AG04449 (cell line): ENCODE results near the gene ANKRD11.
"Not testable (repeated sequence)": the region's sequence is repeated elsewhere in the genome, so short reads cannot be mapped to it uniquely, and the experiment has no call there.

ENCODE experiments used
- CTCF ChIA-PET: fragments of 350-600 bp; formaldehyde crosslinking; extraction: SDS; loops from one replicate; lab custom pipeline; 2021; ENCODE audit warnings: antibody characterized with exemption; lab: Yijun Ruan, JAX
- POLR2A ChIA-PET: fragments of 400-600, 350-600 bp; formaldehyde crosslinking; extraction: SDS; loops from one replicate; lab custom pipeline; 2020; ENCODE audit warnings: antibody characterized with exemption, inconsistent platforms; lab: Yijun Ruan, JAX
- DNase-seq: peaks from one replicate; pipeline ENCODE4 v3.0.0-alpha.2; 2010; ENCODE audit warnings: low read depth, low spot score
- H3K4me3 ChIP-seq: 2 replicates; pipeline ENCODE4 v1.5.1; 2011; ENCODE audit warnings: low read depth, mild to moderate bottlenecking, control low read depth, low read length
- TF ChIP-seq, protein P1 (sequence below): IDR thresholded peaks from one replicate; pipeline ENCODE4 v1.5.1; 2011; ENCODE audit warnings: mild to moderate bottlenecking, moderate library complexity, low read length, control low read depth, inconsistent platforms; ENCODE audit not compliant: insufficient read depth; ENCODE audit errors: missing control alignments

Gene ANKRD11

DNA sequence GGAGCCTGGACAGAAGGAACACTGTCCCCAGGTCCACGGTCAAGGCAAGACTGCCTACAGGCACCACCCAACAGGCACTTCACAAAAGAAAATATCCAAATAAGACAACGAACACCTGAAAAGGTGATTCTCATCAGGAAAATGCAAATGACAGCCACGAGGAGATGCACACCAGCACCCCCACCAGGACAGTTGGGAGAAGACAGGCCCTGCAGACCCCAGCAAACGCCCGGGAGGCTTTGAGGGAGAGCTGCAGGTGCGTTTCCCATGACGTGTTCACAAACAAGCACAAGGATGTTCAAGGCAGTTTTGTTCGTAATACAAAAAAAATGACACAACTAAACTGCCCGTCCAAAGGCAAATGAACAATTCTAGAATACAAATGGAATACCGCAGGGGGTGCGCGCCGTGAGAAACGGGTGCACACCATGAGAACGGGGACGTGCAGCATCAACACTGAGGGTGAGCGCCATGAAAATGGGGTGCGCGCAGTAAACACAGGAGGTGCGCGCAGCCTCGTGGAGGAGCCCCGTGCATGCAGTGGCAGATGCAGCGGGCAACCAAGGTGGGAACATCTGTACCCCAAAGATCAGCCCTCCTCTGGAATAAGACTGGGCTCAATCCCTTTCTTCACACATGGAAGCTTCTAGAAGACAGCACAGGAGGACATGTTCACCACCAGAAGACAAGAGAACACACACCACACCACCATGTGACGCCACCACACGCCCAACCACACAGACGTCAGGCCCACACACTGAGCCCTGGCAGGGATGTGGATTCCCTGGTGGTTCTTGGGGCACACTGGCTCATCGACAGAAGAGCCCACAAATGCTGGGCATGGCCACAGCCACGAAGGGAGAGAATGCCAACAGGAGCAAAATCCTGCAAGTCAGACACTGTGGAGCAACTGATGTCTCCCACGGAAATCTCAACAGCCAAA is 181.7 kb downstream of the ANKRD11 start:
- TF ChIP-seq, protein P1, sequence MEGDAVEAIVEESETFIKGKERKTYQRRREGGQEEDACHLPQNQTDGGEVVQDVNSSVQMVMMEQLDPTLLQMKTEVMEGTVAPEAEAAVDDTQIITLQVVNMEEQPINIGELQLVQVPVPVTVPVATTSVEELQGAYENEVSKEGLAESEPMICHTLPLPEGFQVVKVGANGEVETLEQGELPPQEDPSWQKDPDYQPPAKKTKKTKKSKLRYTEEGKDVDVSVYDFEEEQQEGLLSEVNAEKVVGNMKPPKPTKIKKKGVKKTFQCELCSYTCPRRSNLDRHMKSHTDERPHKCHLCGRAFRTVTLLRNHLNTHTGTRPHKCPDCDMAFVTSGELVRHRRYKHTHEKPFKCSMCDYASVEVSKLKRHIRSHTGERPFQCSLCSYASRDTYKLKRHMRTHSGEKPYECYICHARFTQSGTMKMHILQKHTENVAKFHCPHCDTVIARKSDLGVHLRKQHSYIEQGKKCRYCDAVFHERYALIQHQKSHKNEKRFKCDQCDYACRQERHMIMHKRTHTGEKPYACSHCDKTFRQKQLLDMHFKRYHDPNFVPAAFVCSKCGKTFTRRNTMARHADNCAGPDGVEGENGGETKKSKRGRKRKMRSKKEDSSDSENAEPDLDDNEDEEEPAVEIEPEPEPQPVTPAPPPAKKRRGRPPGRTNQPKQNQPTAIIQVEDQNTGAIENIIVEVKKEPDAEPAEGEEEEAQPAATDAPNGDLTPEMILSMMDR = peak; percentile 36
- DNase-seq = no peak
- POLR2A ChIA-PET = no interaction called here
- H3K4me3 ChIP-seq = no peak overlapping the region
- CTCF ChIA-PET = interaction anchor here (1.0 to 4.4 kb wide), 3 partner anchors 11 to 20 kb away, joined by 3 to 21 read pairs (median 4); no protein-coding TSS in a partner anchor

DNA sequence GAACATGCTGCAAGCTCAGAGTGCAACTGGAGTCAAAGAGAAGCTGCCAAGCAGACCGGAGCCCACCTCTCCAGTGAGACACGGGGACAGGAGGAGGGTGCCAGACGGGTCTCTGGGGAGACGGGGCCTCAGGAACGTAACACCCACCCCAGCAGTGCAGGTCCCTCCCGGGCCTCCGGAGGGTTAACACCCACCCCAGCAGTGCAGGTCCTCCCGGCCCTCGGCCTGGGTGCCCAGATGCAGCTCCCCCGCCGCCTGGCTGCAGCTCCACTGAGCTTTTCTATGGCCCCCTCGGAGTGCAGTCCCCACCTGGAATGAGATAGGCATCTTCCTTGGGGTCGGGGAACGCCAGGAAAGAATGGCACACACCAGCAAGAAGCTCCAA is 182.9 kb downstream of the ANKRD11 start:
- no peak overlapping the region for H3K4me3 ChIP-seq
- DNase-seq = no peak
- POLR2A ChIA-PET = no interaction called here
- TF ChIP-seq, protein P1 = no peak
- CTCF ChIA-PET = interaction anchor here (0.8 kb wide), 1 partner anchor 28 kb away, joined by 3 read pairs; no protein-coding TSS in a partner anchor

DNA sequence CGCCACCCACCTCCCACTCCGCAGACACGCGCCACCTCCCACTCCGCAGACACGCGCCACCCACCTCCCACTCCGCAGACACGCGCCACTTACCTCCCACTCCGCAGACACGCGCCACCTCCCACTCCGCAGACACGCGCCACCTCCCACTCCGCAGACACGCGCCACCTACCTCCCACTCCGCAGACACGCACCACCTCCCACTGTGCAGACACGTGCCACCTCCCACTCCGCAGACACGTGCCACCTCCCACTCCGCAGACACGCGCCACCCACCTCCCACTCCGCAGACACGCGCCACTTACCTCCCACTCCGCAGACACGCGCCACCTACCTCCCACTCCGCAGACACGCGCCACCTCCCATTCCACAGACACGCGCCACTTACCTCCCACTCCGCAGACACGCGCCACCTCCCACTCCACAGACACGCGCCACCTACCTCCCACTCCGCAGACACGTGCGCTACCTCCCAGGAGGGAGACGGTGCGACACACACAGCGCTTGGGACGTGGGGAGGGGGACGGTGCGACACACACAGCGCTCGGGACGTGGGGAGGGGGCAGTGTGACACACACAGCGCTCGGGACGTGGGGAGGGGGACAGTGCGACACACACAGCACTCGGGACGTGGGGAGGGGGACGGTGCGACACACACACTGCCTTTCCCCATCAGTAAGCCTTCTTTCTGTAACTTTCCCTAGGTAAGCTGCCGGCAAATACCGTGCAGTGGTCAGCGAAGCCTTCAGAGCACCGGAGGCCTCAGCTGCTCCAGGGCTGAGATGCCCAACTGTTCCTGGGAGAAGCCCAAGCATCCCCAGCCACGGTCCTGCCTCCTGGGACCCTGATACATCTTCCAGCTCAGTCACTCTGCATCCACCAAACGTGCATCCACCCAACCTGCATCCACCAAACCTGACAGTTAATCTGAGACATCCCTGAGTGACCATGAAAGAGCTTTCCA is 183.6 kb downstream of the ANKRD11 start:
- CTCF ChIA-PET = interaction anchor here (0.8 kb wide), 1 partner anchor 29 kb away, joined by 3 read pairs; no protein-coding TSS in a partner anchor
- DNase-seq, H3K4me3 ChIP-seq, POLR2A ChIA-PET: not testable (repeated sequence)

DNA sequence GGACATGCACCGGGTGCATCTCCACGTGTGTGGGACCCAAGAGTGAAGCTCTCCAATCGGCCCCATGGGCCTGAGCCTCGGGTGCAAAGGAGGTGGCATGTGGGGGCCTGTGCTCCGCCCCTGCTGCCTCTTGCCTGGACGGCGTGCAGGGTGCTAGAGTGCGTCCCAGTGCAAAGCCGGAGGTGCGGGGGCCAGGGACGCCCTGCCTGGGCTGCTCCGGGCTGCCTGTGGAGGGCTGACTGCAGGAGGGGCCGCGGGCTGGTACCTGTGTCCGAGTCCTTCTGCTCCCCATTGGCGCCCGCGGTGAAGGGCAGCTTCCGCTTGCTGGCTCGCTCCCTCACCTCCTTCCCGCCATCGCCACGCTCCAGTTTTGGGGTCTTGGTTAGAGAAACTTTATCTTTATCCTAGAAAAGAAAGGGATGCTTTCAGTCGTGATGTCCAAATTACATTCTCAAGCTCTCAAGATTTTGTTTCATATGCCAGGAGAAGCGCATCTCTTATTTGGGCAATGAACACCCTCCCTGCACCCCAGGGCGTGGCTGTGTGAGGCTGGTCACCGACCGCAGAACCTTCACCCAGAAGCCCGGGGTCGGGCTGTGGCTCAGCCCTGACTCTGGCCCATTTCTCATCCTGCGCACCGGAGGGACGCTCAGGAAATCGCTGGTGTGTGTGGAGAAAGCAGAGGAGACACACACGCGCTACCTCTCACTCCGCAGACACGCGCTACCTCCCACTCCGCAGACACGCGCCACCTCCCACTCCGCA is 185.2 kb downstream of the ANKRD11 start:
- DNase-seq = no peak
- TF ChIP-seq, protein P1 = no peak
- POLR2A ChIA-PET = no interaction called here
- no peak overlapping the region for H3K4me3 ChIP-seq
- CTCF ChIA-PET = interaction anchor here (0.9 kb wide), 1 partner anchor 16 kb away, joined by 3 read pairs; no protein-coding TSS in a partner anchor

DNA sequence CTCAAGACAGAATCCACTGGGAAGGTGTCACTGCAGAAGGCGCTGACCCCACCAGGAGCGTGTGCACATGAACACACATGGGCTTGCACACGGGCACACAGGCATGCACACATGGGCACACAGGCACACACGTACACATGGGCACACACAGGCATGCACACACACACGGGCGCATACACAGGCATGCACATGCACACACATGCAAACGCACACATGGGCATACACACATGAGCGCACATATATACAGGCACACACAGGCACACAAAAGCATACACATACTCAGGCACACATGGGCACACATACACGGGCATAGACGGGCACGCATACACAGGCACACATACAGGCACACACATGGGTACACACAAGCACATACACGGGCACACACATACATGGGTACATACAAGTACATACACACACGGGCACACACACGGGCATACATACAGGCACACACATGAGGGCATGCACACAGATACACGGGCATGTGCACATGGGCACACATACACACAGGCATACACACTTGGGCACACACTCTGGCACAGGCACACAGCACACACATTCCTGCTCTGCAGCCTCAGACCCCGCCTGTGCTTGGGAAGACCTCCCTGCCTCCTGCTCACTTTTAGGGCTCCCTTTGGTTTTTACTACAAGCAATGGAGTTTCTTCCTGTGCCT is 186.0 kb downstream of the ANKRD11 start:
- DNase-seq = no peak
- CTCF ChIA-PET = interaction anchor here (0.7 to 1.7 kb wide), 4 partner anchors 8 to 204 kb away, joined by 3 to 5 read pairs (median 4); partner anchors contain the start of gene SPG7
- TF ChIP-seq, protein P1 = no peak
- POLR2A ChIA-PET = no interaction called here
- H3K4me3 ChIP-seq = no peak overlapping the region
